HepG2 (cell line): ENCODE measurements around the gene ACSM2B. TPM values are rescaled to one million over a fixed set of nuclear protein-coding genes. Genes with fewer than 3 reads are reported as not detected.
A peak's percentile ranks its signal among the peaks of the same experiment; 100 is the strongest.
"Not testable (repeated sequence)": the region's sequence is repeated elsewhere in the genome, so short reads cannot be mapped to it uniquely, and the experiment has no call there.

Source experiments
- ATAC-seq: fragments of 200-7000 bp; cut with Tn5 transposase; 3 replicates; pipeline ENCODE4 v1.9.1; 2020; ENCODE audit warnings: mild to moderate bottlenecking, moderate library complexity
- BruUV-seq: library from RNA; stranded (reverse); fragments of 400-500 nt; replicated peaks from 2 replicates; lab custom pipeline; 2021; lab: Mats Ljungman, UMichigan
- CTCF ChIA-PET: fragments of 300-600 bp; formaldehyde crosslinking; extraction: SDS; loops from one replicate; lab custom pipeline; 2021; ENCODE audit warnings: low total read pairs, inconsistent platforms, low intra/inter-chr PET ratio; lab: Yijun Ruan, JAX
- POLR2A ChIA-PET: fragments of 350-600 bp; sonication (Branson Sonifier 250); formaldehyde crosslinking; loops from one replicate; lab custom pipeline; 2020; ENCODE audit warnings: antibody characterized with exemption, inconsistent platforms; lab: Yijun Ruan, JAX
- DNase-seq: peaks from one replicate; pipeline ENCODE4 v3.0.0-alpha.2; 2015; ENCODE audit warnings: low spot score
- FAIRE-seq: peaks from 3 replicates; lab custom pipeline; 2011; peaks lifted over from hg19 to GRCh38; lab: Jason Lieb, UNC
- H2AFZ ChIP-seq: one replicate; pipeline ENCODE4 v1.6.1; 2011; ENCODE audit warnings: low read length, inconsistent platforms
- H3K27ac ChIP-seq: fragments of 300-600 bp; 3 replicates; pipeline ENCODE4 v1.8.0; 2011; ENCODE audit warnings: mixed run types, mild to moderate bottlenecking, mixed read lengths, low read length, inconsistent platforms; ENCODE audit not compliant: insufficient read depth; ENCODE audit errors: extremely low read length
- H3K27me3 ChIP-seq, 2 experiments: fragments of 200-600 bp in 1 of 2; 2 replicates in 1 of 2; 3 replicates in 1 of 2; pipeline versions ENCODE4 v1.6.0 to v1.8.0; 2011; ENCODE audit warnings: low read length in 2 of 2, mild to moderate bottlenecking in 2 of 2, moderate library complexity in 2 of 2, inconsistent platforms in 1 of 2; ENCODE audit not compliant: insufficient read depth in 2 of 2, control insufficient read depth in 1 of 2
- H3K36me3 ChIP-seq, 2 experiments: fragments of 200-600 bp in 1 of 2; replicated peaks in 1 of 2; 2 replicates in 1 of 2; 3 replicates in 1 of 2; pipeline versions ENCODE4 v1.5.1 to v1.8.0; 2011; ENCODE audit warnings: low read length in 2 of 2, inconsistent platforms in 1 of 2; ENCODE audit not compliant: insufficient read depth in 2 of 2, control insufficient read depth in 1 of 2
- H3K4me1 ChIP-seq: 2 replicates; pipeline ENCODE4 v1.5.1; 2012; ENCODE audit warnings: low read length, inconsistent platforms; ENCODE audit not compliant: insufficient read depth
- H3K4me2 ChIP-seq: 2 replicates; pipeline ENCODE4 v1.6.0; 2011; ENCODE audit warnings: low read depth, low read length, inconsistent platforms
- H3K4me3 ChIP-seq, 3 experiments: fragments of 200-600 bp in 1 of 3; sonication (generic), shearing (Covaris generic) in 1 of 3; replicated peaks in 1 of 3; 2 replicates each; pipeline ENCODE4 v1.5.1; 2011 to 2016; ENCODE audit warnings: low read length in 3 of 3, inconsistent platforms in 2 of 3, low read depth in 2 of 3, mild to moderate bottlenecking in 2 of 3, control low read depth in 1 of 3, mixed read lengths in 1 of 3; ENCODE audit not compliant: insufficient read depth in 1 of 3
- H3K79me2 ChIP-seq: one replicate; pipeline ENCODE4 v1.6.1; 2011; ENCODE audit warnings: low read length, inconsistent platforms; ENCODE audit not compliant: insufficient read depth
- H3K9ac ChIP-seq: 2 replicates; pipeline ENCODE4 v1.6.0; 2011; ENCODE audit warnings: mild to moderate bottlenecking, low read depth, low read length, inconsistent platforms; ENCODE audit not compliant: insufficient read depth
- H3K9me3 ChIP-seq: 2 replicates; pipeline ENCODE4 v1.5.1; 2012; ENCODE audit warnings: mild to moderate bottlenecking, low read length
- H4K20me1 ChIP-seq: 2 replicates; pipeline ENCODE4 v1.6.0; 2011; ENCODE audit warnings: inconsistent platforms, mild to moderate bottlenecking, low read length, moderate library complexity; ENCODE audit not compliant: insufficient read depth
- BRD4 ChIP-seq: sonication (generic); formaldehyde crosslinking; IDR thresholded peaks from 2 replicates; pipeline ENCODE4 v1.4.0; 2020; ENCODE audit warnings: missing genetic modification reagents
- BRF2 ChIP-seq: sonication (generic); formaldehyde crosslinking; IDR thresholded peaks from 2 replicates; pipeline ENCODE4 v1.8.1; 2022; ENCODE audit warnings: mild to moderate bottlenecking, missing genetic modification reagents
- ELF4 ChIP-seq: sonication (generic); formaldehyde crosslinking; IDR thresholded peaks from 2 replicates; pipeline ENCODE4 v1.5.0; 2020; ENCODE audit warnings: missing genetic modification reagents, mild to moderate bottlenecking, moderate library complexity, borderline replicate concordance
- TBX2 ChIP-seq: sonication (generic); formaldehyde crosslinking; IDR thresholded peaks from 2 replicates; pipeline ENCODE4 v1.5.0; 2020; ENCODE audit warnings: missing genetic modification reagents, mild to moderate bottlenecking, borderline replicate concordance
- TEAD3 ChIP-seq: optimal IDR thresholded peaks from 2 replicates; pipeline ENCODE3; 2016; ENCODE audit warnings: borderline replicate concordance
- THYN1 ChIP-seq: sonication (generic); formaldehyde crosslinking; IDR thresholded peaks from 2 replicates; pipeline ENCODE4 v1.8.1; 2023; ENCODE audit warnings: low read depth, mild to moderate bottlenecking, moderate library complexity, missing genetic modification reagents, borderline replicate concordance
- TMF1 ChIP-seq: sonication (generic); formaldehyde crosslinking; IDR thresholded peaks from 2 replicates; pipeline ENCODE4 v1.8.1; 2022; ENCODE audit warnings: low read depth, missing genetic modification reagents
- TOPORS ChIP-seq: sonication (generic); formaldehyde crosslinking; IDR thresholded peaks from 2 replicates; pipeline ENCODE4 v1.8.0; 2023; ENCODE audit warnings: mild to moderate bottlenecking, missing genetic modification reagents
- ZFY ChIP-seq: sonication (generic); formaldehyde crosslinking; IDR thresholded peaks from 2 replicates; pipeline ENCODE4 v1.4.0; 2020; ENCODE audit warnings: missing genetic modification reagents
- ZNF354B ChIP-seq: sonication (generic); formaldehyde crosslinking; IDR thresholded peaks from 2 replicates; pipeline ENCODE4 v1.8.0; 2022; ENCODE audit warnings: mild to moderate bottlenecking, missing genetic modification reagents
- ZNF709 ChIP-seq: sonication (generic); formaldehyde crosslinking; IDR thresholded peaks from 2 replicates; pipeline ENCODE4 v1.5.0; 2020; ENCODE audit warnings: mild to moderate bottlenecking, missing genetic modification reagents
- ZNF747 ChIP-seq: sonication (generic); formaldehyde crosslinking; IDR thresholded peaks from 2 replicates; pipeline ENCODE4 v1.8.1; 2023; ENCODE audit warnings: missing genetic modification reagents, mild to moderate bottlenecking, borderline replicate concordance
- ZSCAN9 ChIP-seq: IDR thresholded peaks from 2 replicates; pipeline ENCODE4 v1.6.1; 2016; ENCODE audit warnings: borderline replicate concordance
- WGBS: methylation state at CpG from one replicate; pipeline ENCODE4 v1.1.6; 2017; ENCODE audit warnings: low lambda C conversion rate; 5-methylcytosine and 5-hydroxymethylcytosine counted together
- in situ Hi-C: cut with HindIII; loops from 2 replicates; pipeline ENCODE4 v1.10.0; 2017; ENCODE audit warnings: low pct_unique_long_range_greater_than_20kb; ENCODE audit not compliant: extremely low pct_ligation_motif_present
- intact Hi-C: fragments of 100-400 bp; cut with micrococcal nuclease; formaldehyde crosslinking; loops from one replicate; pipeline ENCODE4 v1.10.0; 2022; ENCODE audit not compliant: unreplicated experiment
- polyA plus RNA-seq, 8 experiments: library from polyadenylated mRNA; depleted of rRNA in 3 of 8; stranded (reverse) in 7 of 8; unstranded in 1 of 8; fragments of >200 nt; fragmentation: Illumina TruSeq in 4 of 8; extraction: Trizol in 4 of 8; gene quantifications; 2 replicates each; pipeline versions ENCODE4 v1.2.1 to v1.2.3, GENCODE V29; 2011 to 2016; ENCODE audit warnings: low read depth in 4 of 8, missing spikeins in 1 of 8, mixed read lengths in 1 of 8; ENCODE audit not compliant: insufficient read depth in 1 of 8
- total RNA-seq, 5 experiments: library from RNA; depleted of rRNA; stranded (reverse); fragments of >200 nt; fragmentation: Illumina TruSeq; extraction: Trizol; gene quantifications; 2 replicates each; pipeline ENCODE4 v1.2.3, GENCODE V29; 2016; ENCODE audit warnings: low read depth in 1 of 5
- TF ChIP-seq, protein P1 (sequence below): sonication (generic); formaldehyde crosslinking; IDR thresholded peaks from 2 replicates; pipeline ENCODE4 v1.4.0; 2020; ENCODE audit warnings: mild to moderate bottlenecking, missing genetic modification reagents
- TF ChIP-seq, protein P2 (sequence below): sonication (generic); formaldehyde crosslinking; IDR thresholded peaks from 2 replicates; pipeline ENCODE4 v1.8.0; 2023; ENCODE audit warnings: mild to moderate bottlenecking, missing genetic modification reagents
- TF ChIP-seq, protein P3 (sequence below): sonication (generic); formaldehyde crosslinking; IDR thresholded peaks from 2 replicates; pipeline ENCODE4 v1.8.0; 2022; ENCODE audit warnings: mild to moderate bottlenecking, missing genetic modification reagents

ACSM2B gene
- total and polyA plus RNA-seq, 2 of the 13 experiments (the other 11 are each of a cell fraction or from before 2014, with no cell fraction given), result 22.9 to 34.0 TPM

- H4K20me1 ChIP-seq, H3K9me3 ChIP-seq, in situ Hi-C loops, CTCF ChIA-PET, ATAC-seq, BruUV-seq, DNase-seq, H3K36me3 ChIP-seq, H2AFZ ChIP-seq, H3K79me2 ChIP-seq, H3K27me3 ChIP-seq, FAIRE-seq, H3K4me3 ChIP-seq, POLR2A ChIA-PET: not testable (repeated sequence)
- peaks cover 81% of the 10 kb centered on the region for H3K4me1 ChIP-seq
- 97% methylated on average over 2 of the region's 2 CpGs for WGBS
- H3K9ac ChIP-seq, result peak overlapping the region; percentile 33
- TF ChIP-seq TMF1 (CRISPR knock-in tag) (0 out of 2 replicates have a peak, but pooled peaks have one; percentile 29), ZSCAN9 (CRISPR knock-in tag) (0 out of 2 replicates have a peak, but pooled peaks have one; percentile 9), ELF4 (CRISPR knock-in tag) (0 out of 2 replicates have a peak, but pooled peaks have one; percentile 0), ZNF747 (0 out of 2 replicates have a peak, but pooled peaks have one; percentile 23), THYN1 (CRISPR knock-in tag) (peak; percentile 84; the same call in 1 of the 2 replicates), BRD4 (CRISPR knock-in tag) (0 out of 2 replicates have a peak, but pooled peaks have one; percentile 26), ZFY (CRISPR knock-in tag) (peak; percentile 21; the same call in 1 of the 2 replicates), TOPORS (CRISPR knock-in tag) (0 out of 2 replicates have a peak, but pooled peaks have one; percentile 47), ZNF354B (CRISPR knock-in tag) (0 out of 2 replicates have a peak, but pooled peaks have one; percentile 63), TEAD3 (CRISPR knock-in tag) (peak; percentile 30), ZNF709 (CRISPR knock-in tag) (0 out of 2 replicates have a peak, but pooled peaks have one; percentile 17), TBX2 (peak; percentile 40; the same call in 1 of the 2 replicates), BRF2 (CRISPR knock-in tag) (peak; percentile 54; the same call in 1 of the 2 replicates)
- TF ChIP-seq, protein P1, sequence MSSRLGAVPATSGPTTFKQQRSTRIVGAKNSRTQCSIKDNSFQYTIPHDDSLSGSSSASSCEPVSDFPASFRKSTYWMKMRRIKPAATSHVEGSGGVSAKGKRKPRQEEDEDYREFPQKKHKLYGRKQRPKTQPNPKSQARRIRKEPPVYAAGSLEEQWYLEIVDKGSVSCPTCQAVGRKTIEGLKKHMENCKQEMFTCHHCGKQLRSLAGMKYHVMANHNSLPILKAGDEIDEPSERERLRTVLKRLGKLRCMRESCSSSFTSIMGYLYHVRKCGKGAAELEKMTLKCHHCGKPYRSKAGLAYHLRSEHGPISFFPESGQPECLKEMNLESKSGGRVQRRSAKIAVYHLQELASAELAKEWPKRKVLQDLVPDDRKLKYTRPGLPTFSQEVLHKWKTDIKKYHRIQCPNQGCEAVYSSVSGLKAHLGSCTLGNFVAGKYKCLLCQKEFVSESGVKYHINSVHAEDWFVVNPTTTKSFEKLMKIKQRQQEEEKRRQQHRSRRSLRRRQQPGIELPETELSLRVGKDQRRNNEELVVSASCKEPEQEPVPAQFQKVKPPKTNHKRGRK (CRISPR knock-in tag), result 0 out of 2 replicates have a peak, but pooled peaks have one; percentile 48
- TF ChIP-seq, protein P2, sequence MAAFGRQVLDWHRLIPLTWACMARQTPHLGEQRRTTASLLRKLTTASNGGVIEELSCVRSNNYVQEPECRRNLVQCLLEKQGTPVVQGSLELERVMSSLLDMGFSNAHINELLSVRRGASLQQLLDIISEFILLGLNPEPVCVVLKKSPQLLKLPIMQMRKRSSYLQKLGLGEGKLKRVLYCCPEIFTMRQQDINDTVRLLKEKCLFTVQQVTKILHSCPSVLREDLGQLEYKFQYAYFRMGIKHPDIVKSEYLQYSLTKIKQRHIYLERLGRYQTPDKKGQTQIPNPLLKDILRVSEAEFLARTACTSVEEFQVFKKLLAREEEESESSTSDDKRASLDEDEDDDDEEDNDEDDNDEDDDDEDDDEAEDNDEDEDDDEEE (CRISPR knock-in tag), result peak; percentile 55; the same call in 1 of the 2 replicates
- TF ChIP-seq, protein P3, sequence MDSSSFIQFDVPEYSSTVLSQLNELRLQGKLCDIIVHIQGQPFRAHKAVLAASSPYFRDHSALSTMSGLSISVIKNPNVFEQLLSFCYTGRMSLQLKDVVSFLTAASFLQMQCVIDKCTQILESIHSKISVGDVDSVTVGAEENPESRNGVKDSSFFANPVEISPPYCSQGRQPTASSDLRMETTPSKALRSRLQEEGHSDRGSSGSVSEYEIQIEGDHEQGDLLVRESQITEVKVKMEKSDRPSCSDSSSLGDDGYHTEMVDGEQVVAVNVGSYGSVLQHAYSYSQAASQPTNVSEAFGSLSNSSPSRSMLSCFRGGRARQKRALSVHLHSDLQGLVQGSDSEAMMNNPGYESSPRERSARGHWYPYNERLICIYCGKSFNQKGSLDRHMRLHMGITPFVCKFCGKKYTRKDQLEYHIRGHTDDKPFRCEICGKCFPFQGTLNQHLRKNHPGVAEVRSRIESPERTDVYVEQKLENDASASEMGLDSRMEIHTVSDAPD (CRISPR knock-in tag), result 0 out of 2 replicates have a peak, but pooled peaks have one; percentile 18
- peak overlapping the region; percentile 85 for H3K27ac ChIP-seq
- intact Hi-C loops, result loop anchor here (5.0 kb wide), 1 partner anchor 82 kb away; no protein-coding TSS in a partner anchor
- H3K4me2 ChIP-seq, result peak overlapping the region; percentile 10
Observed at GRCh38 chr16:20595694-20596093, 19.5 kb upstream of the ACSM2B start.
